MG63 (cell line): ENCODE measurements around the gene OR51V1. TPM values are rescaled to one million over a fixed set of nuclear protein-coding genes. Genes with fewer than 3 reads are reported as not detected.

Experiments used
- DNase-seq: peaks from one replicate; pipeline ENCODE4 v3.0.0-alpha.2; 2020
- H3K27me3 ChIP-seq: fragments of 250-450 bp; sonication (Bioruptor Pico); 2 replicates; pipeline ENCODE4 v1.5.1; 2020; ENCODE audit warnings: mild to moderate bottlenecking, moderate library complexity
- H3K36me3 ChIP-seq: fragments of 250-450 bp; sonication (Bioruptor Pico); 2 replicates; pipeline ENCODE4 v1.5.1; 2020; ENCODE audit warnings: mild to moderate bottlenecking, moderate library complexity
- H3K4me3 ChIP-seq: fragments of 250-450 bp; sonication (Bioruptor Pico); 2 replicates; pipeline ENCODE4 v1.5.1; 2020; ENCODE audit warnings: mild to moderate bottlenecking, moderate library complexity
- H3K9me3 ChIP-seq: fragments of 250-450 bp; sonication (Bioruptor Pico); 2 replicates; pipeline ENCODE4 v1.5.1; 2020; ENCODE audit warnings: mild to moderate bottlenecking, moderate library complexity
- total RNA-seq: library from RNA; depleted of rRNA; stranded (reverse); fragments of >200 nt; shearing (Covaris generic); gene quantifications from 2 replicates; pipeline ENCODE4 v1.2.3, GENCODE V29; 2014; ENCODE audit warnings: low replicate concordance; rRNA removed

OR51V1 gene
- total RNA-seq, 1 experiment from 2014 or later, result not detected

- DNase-seq, result no peak
- no peaks in the 10 kb centered on the region; the same call in 1 of the 2 replicates for H3K27me3 ChIP-seq
- H3K36me3 ChIP-seq, result no peaks in the 10 kb centered on the region
- H3K9me3 ChIP-seq, result no peaks in the 10 kb centered on the region
- no peak overlapping the region for H3K4me3 ChIP-seq
These were observed 48.7 kb downstream of the OR51V1 start for GRCh38 chr11:5151713-5152153.

Other genes starting within 250 kb of the OR51V1 start
- not detected in 2 replicates for gene OR51A2, start 245.0 kb downstream of the OR51V1 start, total RNA-seq
- not detected in 2 replicates for gene OR51L1, start 205.8 kb downstream of the OR51V1 start, total RNA-seq
- not detected in 2 replicates for gene OR52J3, start 154.2 kb downstream of the OR51V1 start, total RNA-seq
- gene OR52E2, start 141.1 kb downstream of the OR51V1 start, total RNA-seq, result not detected in 2 replicates
- not detected in 2 replicates for gene OR52E1, start 131.1 kb downstream of the OR51V1 start, total RNA-seq
- not detected in 2 replicates for gene OR52A5, start 62.3 kb downstream of the OR51V1 start, total RNA-seq
- gene OR52A1, start 45.9 kb downstream of the OR51V1 start, total RNA-seq, result not detected in 2 replicates
- gene HBB, start 26.4 kb upstream of the OR51V1 start, total RNA-seq, result not detected in 2 replicates
- not detected in 2 replicates for gene HBD, start 33.8 kb upstream of the OR51V1 start, total RNA-seq
- gene HBG1, start 49.2 kb upstream of the OR51V1 start, total RNA-seq, result not detected in 2 replicates
- gene HBG2, start 54.1 kb upstream of the OR51V1 start, total RNA-seq, result not detected in 2 replicates
- gene HBE1, start 69.3 kb upstream of the OR51V1 start, total RNA-seq, result not detected in 2 replicates
- not detected in 2 replicates for gene OR51B4, start 101.3 kb upstream of the OR51V1 start, total RNA-seq
- not detected in 2 replicates for gene OR51B2, start 123.6 kb upstream of the OR51V1 start, total RNA-seq
- 0.64 and 0.89 TPM in 2 replicates for gene OR51B5, start 142.8 kb upstream of the OR51V1 start, total RNA-seq
- gene OR51B6, start 150.8 kb upstream of the OR51V1 start, total RNA-seq, result not detected in 2 replicates
- not detected in 2 replicates for gene OR51M1, start 183.1 kb upstream of the OR51V1 start, total RNA-seq
- gene OR51Q1, start 221.4 kb upstream of the OR51V1 start, total RNA-seq, result not detected in 2 replicates
- gene OR51I1, start 240.8 kb upstream of the OR51V1 start, total RNA-seq, result not detected in 2 replicates
- not detected in 2 replicates for gene OR51I2, start 248.6 kb upstream of the OR51V1 start, total RNA-seq